SK-MEL-5 (cell line): ENCODE measurements around the gene CLSTN2. TPM values are rescaled to one million over a fixed set of nuclear protein-coding genes. Genes with fewer than 3 reads are reported as not detected.

ENCODE experiments used
- DNase-seq: peaks from one replicate; pipeline ENCODE4 v3.0.0-alpha.2; 2016; ENCODE audit warnings: low read depth, low spot score
- in situ Hi-C: cut with HindIII; loops from 2 replicates; pipeline ENCODE4 v1.10.0; 2016; ENCODE audit warnings: low sequenced_read_pairs, high pct_unique_total_duplicates, low pct_unique_long_range_greater_than_20kb
- total RNA-seq: library from RNA; depleted of rRNA; stranded (reverse); fragments of >200 nt; shearing (Covaris generic); gene quantifications from 2 replicates; pipeline ENCODE4 v1.2.3, GENCODE V29; 2014

The CLSTN2 gene
- total RNA-seq, 1 experiment from 2014 or later, result not detected

GRCh38 chr3:140020541-140020940 is 85.6 kb downstream of the CLSTN2 start:
- in situ Hi-C loops, result no loop called here
- DNase-seq, result no peak

- no peak for DNase-seq
Observed at GRCh38 chr3:140021269-140021668, 86.3 kb downstream of the CLSTN2 start.

GRCh38 chr3:140022066-140022770 is 87.2 kb downstream of the CLSTN2 start:
- no peak for DNase-seq
- in situ Hi-C loops, result no loop called here

More at GRCh38 chr3:140021269-140021668, 86.3 kb downstream of the CLSTN2 start:
- in situ Hi-C loops, result no loop called here

GRCh38 chr3:140023616-140024530 is 88.9 kb downstream of the CLSTN2 start:
- in situ Hi-C loops, result no loop called here
- DNase-seq, result no peak

GRCh38 chr3:140031170-140031569 is 96.2 kb downstream of the CLSTN2 start:
- DNase-seq, result no peak
- in situ Hi-C loops, result no loop called here

GRCh38 chr3:140034058-140034457 is 99.1 kb downstream of the CLSTN2 start:
- in situ Hi-C loops, result no loop called here
- no peak for DNase-seq

- in situ Hi-C loops, result no loop called here
- no peak for DNase-seq
Observed at GRCh38 chr3:140035871-140036270, 100.9 kb downstream of the CLSTN2 start.

GRCh38 chr3:140050396-140050795 is 115.4 kb downstream of the CLSTN2 start:
- in situ Hi-C loops, result no loop called here
- no peak for DNase-seq

GRCh38 chr3:140051019-140051957 is 116.3 kb downstream of the CLSTN2 start:
- DNase-seq, result peak; percentile 66
- in situ Hi-C loops, result no loop called here

- in situ Hi-C loops, result no loop called here
- DNase-seq, result no peak
Observed at GRCh38 chr3:140052771-140053702, 118.1 kb downstream of the CLSTN2 start.

- in situ Hi-C loops, result no loop called here
- DNase-seq, result no peak
Observed at GRCh38 chr3:140053794-140054193, 118.8 kb downstream of the CLSTN2 start.

- no peak for DNase-seq
- in situ Hi-C loops, result no loop called here
Observed at GRCh38 chr3:140055092-140055791, 120.3 kb downstream of the CLSTN2 start.

- in situ Hi-C loops, result no loop called here
- DNase-seq, result no peak
Observed at GRCh38 chr3:140056047-140056446, 121.1 kb downstream of the CLSTN2 start.

- in situ Hi-C loops, result no loop called here
Observed at GRCh38 chr3:140061211-140061610, 126.2 kb downstream of the CLSTN2 start.

GRCh38 chr3:140062461-140062860 is 127.5 kb downstream of the CLSTN2 start:
- in situ Hi-C loops, result no loop called here
- DNase-seq, result no peak

More at GRCh38 chr3:140061211-140061610, 126.2 kb downstream of the CLSTN2 start:
- no peak for DNase-seq

- in situ Hi-C loops, result no loop called here
- DNase-seq, result no peak
Observed at GRCh38 chr3:140067487-140067886, 132.5 kb downstream of the CLSTN2 start.
